Loucy (cell line): ENCODE results near the gene DNAJC17.

ENCODE experiments used
- H2AFZ ChIP-seq: fragments of 200-600 bp; sonication (generic); 2 replicates; pipeline ENCODE4 v1.6.0; 2016; ENCODE audit warnings: antibody characterized with exemption, mild to moderate bottlenecking, low read length, moderate library complexity
- H3F3A ChIP-seq: fragments of 200-600 bp; 2 replicates; pipeline ENCODE4 v1.6.0; 2016; ENCODE audit warnings: antibody characterized with exemption, low read depth, mild to moderate bottlenecking
- H3K27me3 ChIP-seq: fragments of 200-600 bp; sonication (generic); 2 replicates; pipeline ENCODE4 v1.6.1; 2014; ENCODE audit warnings: low read length, mild to moderate bottlenecking; ENCODE audit not compliant: insufficient read depth, poor library complexity, severe bottlenecking
- H3K36me3 ChIP-seq: fragments of 200-600 bp; sonication (generic); 2 replicates; pipeline ENCODE4 v1.6.1; 2016; ENCODE audit warnings: low read length; ENCODE audit not compliant: insufficient read depth
- H3K4me1 ChIP-seq: fragments of 200-600 bp; sonication (generic); 2 replicates; pipeline ENCODE4 v1.5.1; 2014; ENCODE audit warnings: low read length, mild to moderate bottlenecking; ENCODE audit not compliant: insufficient read depth, poor library complexity, severe bottlenecking
- H3K4me2 ChIP-seq: fragments of 200-600 bp; sonication (generic); 2 replicates; pipeline ENCODE4 v1.6.0; 2014; ENCODE audit warnings: antibody characterized with exemption, low read length, low read depth, mild to moderate bottlenecking; ENCODE audit not compliant: poor library complexity, severe bottlenecking
- H3K4me3 ChIP-seq: fragments of 200-600 bp; sonication (generic); 2 replicates; pipeline ENCODE4 v1.5.1; 2014; ENCODE audit warnings: low read length, mild to moderate bottlenecking, mixed read lengths; ENCODE audit not compliant: poor library complexity, severe bottlenecking
- H3K79me2 ChIP-seq: fragments of 200-600 bp; sonication (generic); 2 replicates; pipeline ENCODE4 v1.6.1; 2014; ENCODE audit warnings: low read length; ENCODE audit not compliant: insufficient read depth
- H3K9ac ChIP-seq: fragments of 200-600 bp; sonication (generic); 2 replicates; pipeline ENCODE4 v1.6.0; 2014; ENCODE audit warnings: mild to moderate bottlenecking, low read depth, low read length, moderate library complexity; ENCODE audit not compliant: poor library complexity, severe bottlenecking
- H3K9me2 ChIP-seq: fragments of 200-600 bp; sonication (generic); replicated peaks from 2 replicates; pipeline ENCODE4 v1.6.1; 2016; ENCODE audit warnings: low read depth, low read length, mixed read lengths
- H3K9me3 ChIP-seq: fragments of 200-600 bp; sonication (generic); 2 replicates; pipeline ENCODE4 v1.6.1; 2014; ENCODE audit warnings: mild to moderate bottlenecking, antibody characterized with exemption, low read length, low read depth; ENCODE audit not compliant: insufficient read depth
- H4K20me1 ChIP-seq: fragments of 200-600 bp; sonication (generic); 2 replicates; pipeline ENCODE4 v1.6.0; 2014; ENCODE audit warnings: antibody characterized with exemption, low read length, mild to moderate bottlenecking; ENCODE audit not compliant: insufficient read depth, poor library complexity, severe bottlenecking
- EZH2phosphoT487 ChIP-seq: fragments of 200-600 bp; IDR thresholded peaks from 2 replicates; pipeline ENCODE4 v1.6.1; 2018; ENCODE audit warnings: antibody characterized with exemption, mild to moderate bottlenecking, moderate library complexity, borderline replicate concordance
- TF ChIP-seq, protein P1 (sequence below): fragments of 200-600 bp; sonication (generic); conservative IDR thresholded peaks from 2 replicates; pipeline ENCODE4 v1.5.1; 2014; ENCODE audit warnings: mild to moderate bottlenecking, antibody characterized with exemption, low read length

The DNAJC17 gene

DNA sequence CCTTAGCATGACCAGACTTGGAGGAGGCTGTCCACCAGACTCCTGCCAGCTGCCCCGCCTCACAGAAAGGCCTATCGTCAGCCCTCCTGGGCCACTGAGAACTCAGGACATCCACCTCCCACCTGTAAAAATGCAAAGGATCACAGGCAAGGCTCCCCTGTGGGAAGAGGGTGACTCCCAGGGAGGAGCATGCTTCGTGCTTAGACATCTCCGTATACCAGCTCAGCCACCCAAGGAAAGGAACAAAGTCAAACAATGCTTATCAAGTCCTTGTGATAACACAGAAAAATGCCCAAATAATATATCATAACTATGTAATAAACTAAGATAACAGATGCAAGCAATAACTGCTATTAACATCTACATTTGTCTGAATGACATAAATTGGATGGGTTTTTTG lies 56.4 kb downstream of the DNAJC17 start:
- H3K9ac ChIP-seq, result no peak overlapping the region
- TF ChIP-seq, protein P1, sequence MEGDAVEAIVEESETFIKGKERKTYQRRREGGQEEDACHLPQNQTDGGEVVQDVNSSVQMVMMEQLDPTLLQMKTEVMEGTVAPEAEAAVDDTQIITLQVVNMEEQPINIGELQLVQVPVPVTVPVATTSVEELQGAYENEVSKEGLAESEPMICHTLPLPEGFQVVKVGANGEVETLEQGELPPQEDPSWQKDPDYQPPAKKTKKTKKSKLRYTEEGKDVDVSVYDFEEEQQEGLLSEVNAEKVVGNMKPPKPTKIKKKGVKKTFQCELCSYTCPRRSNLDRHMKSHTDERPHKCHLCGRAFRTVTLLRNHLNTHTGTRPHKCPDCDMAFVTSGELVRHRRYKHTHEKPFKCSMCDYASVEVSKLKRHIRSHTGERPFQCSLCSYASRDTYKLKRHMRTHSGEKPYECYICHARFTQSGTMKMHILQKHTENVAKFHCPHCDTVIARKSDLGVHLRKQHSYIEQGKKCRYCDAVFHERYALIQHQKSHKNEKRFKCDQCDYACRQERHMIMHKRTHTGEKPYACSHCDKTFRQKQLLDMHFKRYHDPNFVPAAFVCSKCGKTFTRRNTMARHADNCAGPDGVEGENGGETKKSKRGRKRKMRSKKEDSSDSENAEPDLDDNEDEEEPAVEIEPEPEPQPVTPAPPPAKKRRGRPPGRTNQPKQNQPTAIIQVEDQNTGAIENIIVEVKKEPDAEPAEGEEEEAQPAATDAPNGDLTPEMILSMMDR, result no peak
- no peak for TF ChIP-seq EZH2phosphoT487
- no peak overlapping the region for H2AFZ ChIP-seq
- H3K4me2 ChIP-seq, result no peak overlapping the region
- no peaks in the 10 kb centered on the region for H3K9me2 ChIP-seq
- peaks cover 5% of the 10 kb centered on the region; the same call in 1 of the 2 replicates for H3K36me3 ChIP-seq
- H3K79me2 ChIP-seq, result peaks cover 36% of the 10 kb centered on the region
- H3K27me3 ChIP-seq, result no peaks in the 10 kb centered on the region
- no peaks in the 10 kb centered on the region for H3K9me3 ChIP-seq
- H3K4me3 ChIP-seq, result no peak overlapping the region
- no peaks in the 10 kb centered on the region for H3F3A ChIP-seq
- peaks cover 27% of the 10 kb centered on the region for H3K4me1 ChIP-seq
- peaks cover 3% of the 10 kb centered on the region for H4K20me1 ChIP-seq

- Histone ChIP-seq H3K79me2 (peaks cover 28% of the 10 kb centered on the region), H3K4me3 (no peak overlapping the region)
Observed at GRCh38 chr15:40749151-40749630, 58.1 kb downstream of the DNAJC17 start.

GRCh38 chr15:40747685-40748631 lies 59.3 kb downstream of the DNAJC17 start:
- Histone ChIP-seq H3K79me2 (peaks cover 17% of the 10 kb centered on the region; the same call in 1 of the 2 replicates), H3K36me3 (peaks cover 25% of the 10 kb centered on the region; the same call in 1 of the 2 replicates), H3K4me3 (no peak overlapping the region), H3K9me3 (no peaks in the 10 kb centered on the region), H3K9me2 (no peaks in the 10 kb centered on the region), H2AFZ (no peak overlapping the region), H3F3A (no peaks in the 10 kb centered on the region), H3K4me2 (no peak overlapping the region), H3K4me1 (peaks cover 10% of the 10 kb centered on the region), H4K20me1 (no peaks in the 10 kb centered on the region), H3K27me3 (no peaks in the 10 kb centered on the region), H3K9ac (no peak overlapping the region)
- TF ChIP-seq, protein P1, result no peak
- no peak for TF ChIP-seq EZH2phosphoT487

More at GRCh38 chr15:40749151-40749630, 58.1 kb downstream of the DNAJC17 start:
- Histone ChIP-seq H3K4me1 (peaks cover 20% of the 10 kb centered on the region), H3K4me2 (no peak overlapping the region), H2AFZ (no peak overlapping the region), H3F3A (no peaks in the 10 kb centered on the region), H3K36me3 (peaks cover 15% of the 10 kb centered on the region; the same call in 1 of the 2 replicates), H3K9me2 (no peaks in the 10 kb centered on the region), H3K9me3 (no peaks in the 10 kb centered on the region), H4K20me1 (peaks cover 3% of the 10 kb centered on the region), H3K27me3 (no peaks in the 10 kb centered on the region), H3K9ac (no peak overlapping the region)
- TF ChIP-seq, protein P1, result no peak
- no peak for TF ChIP-seq EZH2phosphoT487
